Brain microvascular endothelial cell (primary cell): ENCODE results near the gene TMEM60.

Experiments
- DNase-seq: peaks from one replicate; pipeline ENCODE4 v3.0.0-alpha.2; 2020
- H3K27ac ChIP-seq: fragments of 250-450 bp; sonication (Bioruptor Pico); 2 replicates; pipeline ENCODE4 v1.5.1; 2020; ENCODE audit warnings: mild to moderate bottlenecking, moderate library complexity
- H3K27me3 ChIP-seq: fragments of 250-450 bp; sonication (Bioruptor Pico); replicated peaks from 2 replicates; pipeline ENCODE4 v1.5.1; 2020; ENCODE audit warnings: mild to moderate bottlenecking
- H3K36me3 ChIP-seq: fragments of 250-450 bp; sonication (Bioruptor Pico); replicated peaks from 2 replicates; pipeline ENCODE4 v1.5.1; 2020; ENCODE audit warnings: mild to moderate bottlenecking
- H3K4me3 ChIP-seq: 2 replicates; pipeline ENCODE4 v1.5.1; 2011; ENCODE audit warnings: low read depth, mild to moderate bottlenecking, control low read depth, low read length, moderate library complexity
- CTCF ChIP-seq: IDR thresholded peaks from 2 replicates; pipeline ENCODE4 v1.5.1; 2011; ENCODE audit warnings: low read depth, mild to moderate bottlenecking, moderate library complexity, low read length, control low read depth, inconsistent platforms; ENCODE audit errors: missing control alignments
- in situ Hi-C: cut with HindIII; loops from 2 replicates; pipeline ENCODE4 v1.10.0; 2017; ENCODE audit warnings: low sequenced_read_pairs, low pct_ligation_motif_present

TMEM60 gene

GRCh38 chr7:77808517-77808916, 10.3 kb upstream of the TMEM60 start:
- Histone ChIP-seq H3K36me3 (no peaks in the 10 kb centered on the region), H3K27me3 (no peaks in the 10 kb centered on the region), H3K4me3 (no peak overlapping the region), H3K27ac (no peak overlapping the region)
- in situ Hi-C loops: no loop called here
- no peak for DNase-seq
- TF ChIP-seq CTCF: no peak

GRCh38 chr7:77806425-77806824, 8.2 kb upstream of the TMEM60 start:
- in situ Hi-C loops: no loop called here
- Histone ChIP-seq H3K4me3 (no peak overlapping the region), H3K27ac (no peak overlapping the region), H3K27me3 (no peaks in the 10 kb centered on the region), H3K36me3 (no peaks in the 10 kb centered on the region)
- no peak for DNase-seq
- TF ChIP-seq CTCF: no peak

- DNase-seq: no peak
- Histone ChIP-seq H3K27me3 (no peaks in the 10 kb centered on the region), H3K27ac (no peak overlapping the region), H3K36me3 (no peaks in the 10 kb centered on the region), H3K4me3 (no peak overlapping the region)
- in situ Hi-C loops: no loop called here
- TF ChIP-seq CTCF: no peak
These were observed 4.5 kb upstream of the TMEM60 start for GRCh38 chr7:77802557-77803405.

- DNase-seq: no peak
- no peaks in the 10 kb centered on the region for H3K27me3 ChIP-seq
- H3K36me3 ChIP-seq: no peaks in the 10 kb centered on the region
- in situ Hi-C loops: no loop called here
- TF ChIP-seq CTCF: no peak
- no peak overlapping the region for H3K4me3 ChIP-seq
- H3K27ac ChIP-seq: no peak overlapping the region
These were observed 2.5 kb upstream of the TMEM60 start for GRCh38 chr7:77800730-77801129.

- H3K36me3 ChIP-seq: no peaks in the 10 kb centered on the region
- no peak overlapping the region for H3K27ac ChIP-seq
- in situ Hi-C loops: no loop called here
- H3K27me3 ChIP-seq: no peaks in the 10 kb centered on the region
- TF ChIP-seq CTCF: no peak
- peak; percentile 58 for DNase-seq
- H3K4me3 ChIP-seq: peak overlapping the region; percentile 24
These were observed 1.9 kb upstream of the TMEM60 start for GRCh38 chr7:77800158-77800557.
